NCI-H1417 treated with DMSO at 0.1 percent for 48 hours (cell line): ENCODE measurements around the gene CMIP.
"Not testable (repeated sequence)": the region's sequence is repeated elsewhere in the genome, so short reads cannot be mapped to it uniquely, and the experiment has no call there.

Experiments used
- DNase-seq: peaks from one replicate; lab custom pipeline; 2025; lab: John Stamatoyannopoulos, UW

CMIP gene

GRCh38 chr16:81686391-81687130, 242.0 kb downstream of the CMIP start:
- DNase-seq, result no peak

GRCh38 chr16:81687131-81687456, 242.5 kb downstream of the CMIP start:
- no peak for DNase-seq

DNA sequence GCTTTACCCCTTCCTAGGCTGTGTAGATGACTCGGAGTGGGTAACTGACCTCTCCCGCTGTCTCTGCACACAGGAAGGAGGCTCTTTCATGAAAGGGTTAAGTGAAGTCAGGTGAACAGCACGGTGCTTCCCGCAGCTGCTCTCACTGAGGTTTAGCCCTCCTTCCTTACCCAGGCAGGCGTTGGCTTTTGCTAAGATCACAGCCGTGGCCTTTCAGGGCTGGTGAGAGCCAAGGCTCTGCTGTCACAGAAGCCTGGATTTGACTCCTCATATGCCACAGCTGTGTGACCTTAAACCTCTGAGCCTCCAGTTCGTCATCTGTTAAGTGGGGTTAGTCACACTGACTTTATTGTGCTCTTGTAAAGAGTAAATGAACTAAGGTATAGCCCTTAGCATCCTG, 243.6 kb downstream of the CMIP start:
- no peak for DNase-seq

DNA sequence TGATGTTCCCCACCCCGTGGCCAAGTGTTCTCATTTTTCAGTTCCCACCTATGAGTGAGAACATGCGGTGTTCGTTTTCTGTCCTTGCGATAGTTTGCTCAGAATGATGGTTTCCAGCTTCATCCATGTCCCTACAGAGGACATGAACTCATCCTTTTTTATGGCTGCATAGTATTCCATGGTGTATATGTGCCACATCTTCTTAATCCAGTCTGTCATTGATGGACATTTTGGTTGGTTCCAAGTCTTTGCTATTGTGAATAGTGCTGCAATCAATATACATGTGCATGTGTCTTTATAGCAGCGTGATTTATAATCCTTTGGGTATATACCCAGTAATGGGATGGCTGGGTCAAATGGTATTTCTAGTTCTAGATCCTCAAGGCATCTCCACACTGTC, 244.2 kb downstream of the CMIP start:
- DNase-seq, result not testable (repeated sequence)

DNA sequence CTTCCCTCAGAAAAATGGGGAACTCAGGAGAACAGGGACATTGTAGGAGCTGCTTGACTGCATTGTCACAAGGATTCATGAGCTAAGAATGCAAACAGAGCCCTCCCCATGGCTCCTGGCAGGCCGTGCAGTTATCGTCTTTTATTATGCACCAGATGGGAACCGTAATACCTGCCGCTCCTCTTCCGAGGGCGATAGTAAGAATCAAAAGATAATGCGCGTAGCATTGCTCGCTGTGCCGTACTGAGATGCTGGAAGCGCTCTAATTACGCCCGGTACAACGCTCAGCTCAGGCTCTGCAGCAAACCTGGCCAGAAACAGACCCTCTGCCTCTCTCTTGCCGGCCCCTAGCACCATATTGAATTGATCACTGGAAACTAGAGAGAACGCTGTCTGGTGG, 247.4 kb downstream of the CMIP start:
- no peak for DNase-seq

GRCh38 chr16:81692571-81692970, 248.0 kb downstream of the CMIP start:
- DNase-seq, result no peak

- no peak for DNase-seq
These were observed 248.6 kb downstream of the CMIP start for GRCh38 chr16:81693041-81693743.

DNA sequence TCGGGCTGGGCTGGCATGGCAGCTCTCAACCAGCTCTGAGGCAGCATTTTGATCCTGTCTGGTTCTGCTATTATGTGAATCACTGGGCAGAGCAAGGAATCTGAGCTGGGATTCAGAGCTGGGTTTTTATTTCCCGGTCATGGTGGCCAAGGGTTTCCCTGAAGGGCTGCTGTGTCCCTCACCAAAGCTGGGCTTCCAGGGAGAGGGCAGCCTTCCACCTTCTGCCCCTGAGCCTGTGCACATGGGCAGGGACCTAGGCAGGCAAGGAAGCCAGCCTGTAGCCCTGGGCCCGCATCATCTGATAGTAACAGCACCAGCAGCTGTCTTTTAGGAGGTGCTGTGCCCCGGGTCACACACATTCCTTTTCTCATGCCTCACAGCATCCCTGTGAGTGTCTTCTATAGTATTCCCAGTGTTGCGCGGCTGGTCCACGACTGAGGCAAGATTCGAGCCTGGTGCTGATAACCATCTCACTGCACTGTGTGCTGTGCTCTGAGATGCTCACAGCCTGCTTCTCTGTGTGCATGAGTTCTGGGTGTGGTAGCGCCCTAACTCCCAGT, 249.2 kb downstream of the CMIP start:
- DNase-seq, result no peak

DNA sequence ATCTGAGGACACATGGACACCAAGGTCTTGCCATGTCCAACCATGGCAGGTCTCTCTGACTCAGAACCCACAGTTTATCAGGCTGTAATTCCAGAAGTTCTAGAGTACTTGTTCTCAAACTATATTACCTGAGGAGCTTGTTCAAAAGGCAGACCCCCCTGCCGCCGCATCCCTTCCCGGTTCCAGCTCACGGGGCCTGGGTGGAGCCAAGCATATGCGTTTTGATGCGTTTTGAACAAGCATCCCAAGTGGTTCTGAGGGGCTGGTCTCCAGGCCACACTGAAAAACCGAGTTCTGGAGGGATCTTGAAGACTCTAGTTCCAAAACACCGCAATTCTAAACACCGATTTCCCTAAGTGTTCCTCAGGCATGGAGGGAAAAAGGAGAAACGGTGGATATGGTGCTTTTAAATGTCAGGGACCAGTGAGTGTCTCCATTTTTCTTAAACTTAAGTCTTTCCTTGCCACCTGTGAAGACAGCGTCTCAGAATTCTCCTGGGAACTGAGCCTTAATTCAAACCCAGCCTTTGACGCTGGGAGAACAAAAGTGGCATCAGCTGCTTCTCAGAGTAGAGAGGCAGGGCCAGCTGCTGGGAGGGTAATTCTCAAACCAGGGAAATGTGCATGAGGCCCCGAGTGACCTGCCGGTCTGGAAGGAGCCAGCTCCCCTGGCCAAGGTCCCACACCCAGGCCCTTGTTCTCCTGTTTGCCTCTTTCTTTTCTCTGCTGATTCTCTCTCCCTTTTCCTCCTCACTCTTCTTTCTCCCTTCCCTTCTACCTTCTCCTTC, 250.1 kb downstream of the CMIP start:
- no peak for DNase-seq

DNA sequence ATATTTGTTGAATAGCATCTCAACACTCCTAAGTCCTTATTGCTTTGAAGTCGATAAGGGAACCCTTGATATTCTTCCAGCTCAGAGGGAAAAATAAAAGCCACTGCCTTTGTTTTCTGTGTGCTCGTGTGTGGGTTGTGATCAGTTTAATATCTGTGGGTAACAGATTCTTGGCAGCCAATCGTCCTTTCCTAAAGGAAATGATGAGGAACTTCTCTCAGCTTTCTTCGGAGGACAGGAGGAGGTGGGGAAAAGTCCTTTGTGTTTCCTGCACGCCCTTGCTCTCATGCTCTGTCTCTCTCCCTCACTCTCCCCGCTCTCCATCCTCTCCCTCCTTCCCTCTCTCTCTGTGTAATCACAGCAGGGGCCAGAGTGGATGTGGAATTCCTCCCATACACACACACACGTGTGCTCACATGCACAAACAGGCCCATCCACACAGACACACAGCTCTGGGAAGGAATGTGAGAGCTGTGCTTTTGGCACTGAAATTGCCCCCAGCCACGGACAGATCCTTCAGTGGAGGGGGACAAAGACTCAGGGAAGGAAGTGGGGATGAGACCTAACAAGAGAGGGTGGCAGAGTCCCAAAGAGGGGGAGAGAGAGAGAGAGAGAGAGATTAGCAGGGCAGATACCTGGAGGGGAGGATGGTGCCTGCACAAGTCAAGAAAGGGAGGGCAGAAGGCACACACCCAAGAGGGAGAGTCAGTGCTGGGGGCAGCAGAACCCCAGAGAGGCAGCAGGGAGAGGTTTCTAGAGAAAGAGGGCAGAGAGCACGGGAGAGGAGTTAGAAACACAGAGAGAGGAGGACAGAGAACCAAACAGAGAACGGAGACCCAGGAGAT, 250.9 kb downstream of the CMIP start:
- DNase-seq, result no peak

DNA sequence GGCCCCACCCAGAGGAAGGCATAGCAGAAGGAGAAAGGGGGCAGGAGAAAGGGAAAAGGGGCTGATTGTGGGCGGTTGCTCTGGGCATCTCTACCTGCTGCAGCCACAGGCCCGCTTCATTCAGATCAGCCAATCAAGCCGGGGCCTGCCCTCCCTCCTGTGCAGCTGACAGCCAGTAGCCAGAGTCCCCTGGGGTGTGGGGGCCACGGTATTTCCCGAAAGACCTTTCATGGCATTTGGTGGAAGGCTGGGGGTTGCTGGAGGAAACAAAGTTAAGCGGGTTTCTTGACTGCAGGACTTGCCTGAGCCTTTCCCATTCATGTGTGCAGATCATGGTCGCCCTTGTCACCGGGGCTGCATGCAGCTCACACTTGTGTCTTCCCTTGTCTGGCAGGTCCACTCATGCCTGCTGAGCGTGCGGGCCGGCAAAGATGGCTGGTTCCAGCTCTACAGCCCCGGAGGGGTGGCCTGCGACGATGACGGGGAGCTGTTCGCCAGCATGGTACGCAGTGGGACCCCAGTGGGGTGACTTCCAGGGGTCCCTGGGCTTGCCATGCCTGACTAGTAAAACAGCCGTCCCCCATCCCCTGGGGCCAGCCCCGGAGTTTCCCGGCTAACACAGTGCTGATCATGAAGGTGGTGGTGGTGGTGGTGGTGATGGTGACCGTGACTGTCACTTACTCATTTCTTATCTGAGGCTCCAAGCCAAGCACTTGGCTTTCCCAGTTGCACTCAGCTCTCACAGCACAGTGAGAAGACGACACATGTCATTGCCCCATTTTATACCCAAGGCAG, 251.8 kb downstream of the CMIP start:
- no peak for DNase-seq

GRCh38 chr16:81696961-81697615, 252.5 kb downstream of the CMIP start:
- no peak for DNase-seq

GRCh38 chr16:81697616-81698309, 253.2 kb downstream of the CMIP start:
- no peak for DNase-seq

DNA sequence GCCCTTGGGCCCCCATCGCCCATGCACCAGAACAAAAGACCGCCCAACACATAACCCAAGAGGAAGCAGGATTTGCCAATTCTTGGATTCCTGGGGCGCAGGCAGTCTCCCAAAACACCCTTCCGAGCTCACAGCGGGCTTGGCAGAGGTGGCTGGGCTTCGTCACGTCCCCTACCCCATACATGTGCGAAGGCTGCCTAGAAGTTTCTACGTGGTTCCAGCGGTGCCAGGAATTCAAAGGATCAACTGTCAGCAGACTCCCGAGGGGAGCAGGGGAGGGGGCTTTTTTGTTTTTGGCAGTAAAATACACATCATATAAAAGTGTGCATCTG, 253.7 kb downstream of the CMIP start:
- no peak for DNase-seq

GRCh38 chr16:81699596-81699995, 255.0 kb downstream of the CMIP start:
- no peak for DNase-seq

DNA sequence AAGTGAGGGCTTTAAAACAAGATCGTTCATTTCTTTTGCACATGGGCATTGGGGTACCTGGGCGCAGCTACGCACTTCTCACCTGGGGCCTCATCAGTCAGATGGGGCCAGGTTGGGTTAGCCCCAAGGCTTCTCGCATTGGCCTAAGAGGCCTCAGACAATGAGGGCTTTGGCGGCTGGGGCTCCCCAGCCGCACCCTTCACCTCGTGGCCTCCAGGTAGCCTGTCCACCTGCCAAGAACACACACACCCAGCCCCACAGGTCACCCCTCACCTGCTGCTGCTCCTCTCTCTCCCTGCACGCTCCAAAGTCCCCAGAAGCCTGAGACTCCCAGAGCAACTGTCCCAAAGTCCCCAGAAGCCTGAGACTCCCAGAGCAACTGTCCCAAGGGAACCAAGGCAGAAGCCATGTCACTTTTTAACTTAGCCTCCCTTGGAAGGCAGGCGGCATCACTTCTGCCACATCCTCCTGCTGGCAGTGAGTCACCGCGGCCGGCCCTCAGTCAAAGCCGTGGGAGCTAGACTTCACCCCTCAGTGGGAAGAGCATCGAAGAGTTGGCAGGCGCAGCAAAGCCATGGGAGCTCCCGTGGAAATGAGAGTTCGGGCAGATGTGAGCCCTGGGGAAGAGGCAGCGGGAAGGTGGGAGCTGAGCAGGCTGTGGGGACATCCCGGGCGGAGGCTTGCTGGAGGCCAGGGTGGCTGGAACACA, 255.6 kb downstream of the CMIP start:
- no peak for DNase-seq

DNA sequence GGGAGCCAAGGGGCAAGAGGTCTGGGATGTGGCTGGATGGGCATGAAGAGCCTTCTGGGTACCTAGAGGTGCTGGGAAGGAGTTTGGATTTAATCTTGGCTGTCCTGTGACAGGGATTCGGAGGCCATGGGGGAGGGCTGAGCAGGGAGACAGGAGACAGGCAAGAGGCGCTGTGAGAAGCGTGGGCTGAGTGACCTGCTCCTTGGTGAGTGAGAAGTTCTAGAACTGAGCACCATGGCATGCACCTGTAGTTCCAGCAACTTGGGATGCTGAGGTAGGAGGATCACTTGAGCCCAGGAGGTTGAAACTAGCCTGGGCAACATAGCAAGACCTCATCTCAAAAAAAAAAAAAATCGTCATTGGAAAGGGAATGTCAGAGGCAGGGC, 256.2 kb downstream of the CMIP start:
- DNase-seq, result no peak

DNA sequence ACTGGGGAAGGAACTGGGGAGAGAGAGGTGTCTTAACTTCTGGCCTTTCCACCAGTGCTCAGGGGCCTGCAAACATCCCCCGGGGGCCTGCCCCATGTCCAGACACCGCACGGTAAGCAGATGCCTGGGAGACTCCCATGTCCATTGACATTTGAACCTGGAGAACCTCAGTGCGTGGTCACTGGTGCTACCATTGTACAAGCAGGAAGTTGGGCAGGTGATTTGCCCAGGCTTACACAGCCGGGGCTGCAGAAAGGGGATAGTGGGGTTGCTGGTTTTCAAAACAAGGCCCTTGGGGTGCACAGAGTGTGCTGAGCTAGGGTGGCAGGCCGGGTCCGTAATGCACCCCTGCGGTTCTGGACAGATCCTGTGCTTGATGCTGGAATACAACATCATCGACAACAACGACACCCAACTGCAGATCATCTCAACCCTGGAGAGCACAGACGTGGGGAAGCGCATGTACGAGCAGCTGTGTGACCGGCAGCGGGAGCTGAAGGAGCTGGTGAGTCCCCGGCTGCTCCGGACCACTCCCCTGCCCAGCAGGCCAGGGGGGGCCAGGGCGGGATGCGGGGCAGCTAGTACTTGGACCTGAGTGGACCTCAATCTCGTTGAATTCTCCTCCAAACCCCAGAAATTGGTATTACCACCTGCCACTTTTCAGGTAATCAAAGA, 256.8 kb downstream of the CMIP start:
- no peak for DNase-seq

GRCh38 chr16:81702506-81702905, 257.9 kb downstream of the CMIP start:
- no peak for DNase-seq
